Muscle of back (tissue), 11 donors: ENCODE results near the gene LYPD6. TPM values are rescaled to one million over a fixed set of nuclear protein-coding genes. Genes with fewer than 3 reads are reported as not detected.
A peak's percentile ranks its signal among the peaks of the same experiment; 100 is the strongest.
"Not testable (repeated sequence)": the region's sequence is repeated elsewhere in the genome, so short reads cannot be mapped to it uniquely, and the experiment has no call there.

Experiments used
- DNase-seq, 3 donors: peaks; one replicate each; pipeline versions ENCODE4 v3.0.0 to v3.0.0-alpha.2; 2013
- polyA plus RNA-seq, 10 donors: library from polyadenylated mRNA; unstranded; fragments of 120-200 nt; gene quantifications; one replicate each; pipeline ENCODE4 v1.2.1, GENCODE V29; 2013; ENCODE audit not compliant: insufficient read length in 10 of 10

Gene LYPD6
- polyA plus RNA-seq, 10 donors = 2.0 to 8.9 (median 2.4) TPM

DNA sequence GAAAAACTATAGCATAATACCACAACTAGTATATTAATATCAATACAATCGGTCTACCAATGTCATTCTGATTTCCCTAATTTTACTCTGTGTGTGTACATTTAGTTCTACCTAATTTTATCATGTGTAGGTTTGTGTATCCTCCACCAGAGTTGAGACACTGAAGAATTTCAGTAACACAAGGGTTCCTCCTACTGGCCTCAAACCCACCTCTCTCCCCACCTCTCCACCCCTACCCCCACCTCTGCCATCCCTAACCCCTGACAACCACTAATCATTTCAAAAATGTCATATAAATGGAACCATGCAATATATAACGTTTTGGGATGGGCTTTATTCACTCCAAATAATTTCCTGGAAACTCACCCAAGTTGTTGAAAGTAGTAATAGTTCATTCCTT lies 117.9 kb downstream of the LYPD6 start:
- DNase-seq = no peak

DNA sequence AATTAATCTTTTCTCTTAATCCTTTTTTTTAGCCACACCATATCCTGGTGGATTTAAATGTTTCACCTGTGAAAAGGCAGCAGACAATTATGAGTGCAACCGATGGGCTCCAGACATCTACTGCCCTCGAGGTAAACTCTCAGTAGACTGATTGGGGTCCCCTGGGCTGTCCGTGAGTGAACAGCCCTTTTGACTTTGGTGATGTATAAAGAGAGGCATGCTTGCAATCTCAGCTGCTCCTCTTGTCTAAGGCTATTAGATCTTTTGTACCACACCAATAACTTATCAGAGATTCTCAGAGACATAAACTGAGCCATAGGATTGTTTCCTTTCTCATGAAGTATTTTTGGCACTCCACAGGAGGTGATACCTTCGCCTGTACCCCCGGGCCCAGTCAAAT lies 118.6 kb downstream of the LYPD6 start:
- DNase-seq = no peak

DNA sequence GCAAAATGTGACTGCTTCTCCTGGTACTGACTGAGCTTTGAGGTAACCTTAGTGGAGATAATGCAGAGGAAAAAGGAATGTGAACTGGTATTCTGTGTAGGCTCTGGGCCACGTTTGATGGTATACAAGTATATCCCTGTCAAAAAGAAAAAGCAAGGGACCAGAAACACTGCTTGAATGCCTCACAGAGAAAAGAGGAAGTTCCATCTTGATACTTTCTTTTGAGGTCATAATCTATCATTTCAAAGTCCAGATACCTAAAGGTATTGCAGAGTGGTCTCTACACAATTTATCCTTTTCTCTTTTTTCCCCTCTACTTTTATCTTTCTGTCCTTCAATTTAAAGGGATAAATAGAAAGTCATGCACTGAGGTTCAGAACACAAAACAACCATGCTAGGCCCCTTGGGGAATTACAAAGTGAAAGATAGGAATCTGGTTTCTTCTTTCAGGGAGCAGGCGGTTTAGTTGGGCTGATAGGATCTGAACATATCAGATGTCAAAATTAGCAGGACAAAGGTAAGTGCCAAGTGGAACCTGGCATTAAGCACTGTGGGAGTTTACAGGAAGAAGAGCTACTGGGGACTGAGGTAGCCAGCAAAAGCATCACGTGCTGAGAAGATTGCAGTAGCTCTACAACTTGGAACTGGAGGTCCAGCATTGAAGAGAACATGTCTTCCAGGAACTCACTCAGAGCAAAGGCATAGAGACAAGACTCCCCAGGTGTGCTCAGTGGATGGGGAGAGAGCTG lies 121.2 kb downstream of the LYPD6 start:
- DNase-seq = no peak

DNA sequence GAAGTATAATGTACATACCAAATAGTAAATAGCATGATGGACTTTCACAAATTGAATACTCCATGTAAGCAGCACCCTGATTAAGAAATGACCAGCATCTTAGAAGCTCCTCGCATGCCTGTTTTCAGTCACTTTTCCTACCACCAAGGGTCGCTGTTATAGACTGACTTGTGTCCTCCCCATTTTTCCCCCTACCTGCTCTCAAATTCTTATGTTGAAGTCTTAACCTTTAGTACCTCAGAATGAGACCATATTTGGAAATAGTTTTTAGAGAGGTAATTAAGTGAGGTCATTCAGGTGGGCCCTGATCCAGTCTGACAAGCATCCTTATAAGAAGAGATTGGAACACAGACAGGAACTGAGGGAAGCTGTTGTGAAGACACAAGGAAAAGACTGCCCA lies 125.9 kb downstream of the LYPD6 start:
- DNase-seq = no peak

DNA sequence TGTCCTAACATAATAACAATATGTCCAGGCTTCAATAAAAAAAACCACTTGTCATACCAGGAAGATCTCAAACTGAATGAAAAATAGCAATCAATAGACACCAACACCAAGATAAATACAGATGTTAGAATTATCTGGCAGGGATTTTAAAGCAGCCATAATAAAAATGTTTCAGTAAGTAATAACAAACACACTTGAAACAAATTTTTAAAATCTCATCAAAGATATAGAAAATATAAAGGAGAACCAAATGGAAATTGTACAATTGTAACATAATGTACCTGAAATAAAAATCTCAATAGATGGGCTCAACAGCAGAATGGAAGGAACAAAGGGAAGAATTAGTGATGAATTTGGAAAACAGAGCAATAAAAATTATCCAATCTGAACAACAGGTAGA lies 128.1 kb downstream of the LYPD6 start:
- no peak for DNase-seq

DNA sequence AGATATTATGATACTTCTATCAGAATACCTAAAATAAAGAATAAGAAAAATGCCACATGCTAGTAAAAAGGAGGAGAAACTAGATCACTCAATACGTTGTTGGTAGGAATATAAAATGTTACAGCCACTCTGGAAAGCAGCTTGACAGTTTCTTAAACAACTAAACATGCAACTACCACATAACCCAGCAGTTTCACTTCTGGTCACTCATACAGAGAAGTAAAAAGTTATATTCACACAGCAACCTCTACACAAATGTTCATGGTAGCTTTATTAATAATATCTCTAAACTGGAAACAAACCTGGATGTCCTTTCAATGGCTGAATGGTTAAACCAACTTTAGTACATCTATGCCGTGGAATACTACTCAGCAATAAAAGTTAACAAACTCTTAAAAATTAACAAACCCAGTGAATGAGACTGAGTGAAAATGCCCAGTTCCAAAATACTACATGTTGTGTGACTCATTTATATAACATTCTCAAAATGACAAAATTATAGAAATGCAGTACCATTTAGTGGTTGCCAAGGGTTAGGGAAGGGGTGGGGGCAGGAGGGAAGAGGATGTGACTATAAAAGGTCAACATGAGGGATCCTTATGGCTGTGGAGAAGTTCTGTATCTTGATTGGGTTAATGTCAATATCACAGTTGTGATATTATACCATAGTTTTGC lies 133.1 kb downstream of the LYPD6 start:
- DNase-seq = no peak

DNA sequence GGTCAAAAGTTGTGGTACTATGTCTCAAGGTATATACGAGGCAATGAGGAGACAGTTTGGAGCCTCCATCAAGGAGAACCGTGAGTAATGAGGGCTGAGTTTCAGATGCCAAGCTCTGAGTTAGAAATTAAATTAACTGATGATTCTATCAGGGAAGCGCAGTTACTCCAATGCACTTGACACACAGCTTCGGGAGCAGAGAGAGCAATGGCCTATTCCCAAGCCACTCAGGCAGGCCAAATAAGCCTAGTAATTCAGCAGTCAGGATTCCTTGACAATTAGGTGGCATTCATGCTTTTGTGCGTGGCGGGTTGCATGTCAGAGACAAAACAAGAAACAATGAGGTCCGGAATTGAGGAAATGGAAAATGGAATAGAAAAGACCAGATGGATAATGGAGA lies 134.0 kb downstream of the LYPD6 start:
- DNase-seq = no peak

DNA sequence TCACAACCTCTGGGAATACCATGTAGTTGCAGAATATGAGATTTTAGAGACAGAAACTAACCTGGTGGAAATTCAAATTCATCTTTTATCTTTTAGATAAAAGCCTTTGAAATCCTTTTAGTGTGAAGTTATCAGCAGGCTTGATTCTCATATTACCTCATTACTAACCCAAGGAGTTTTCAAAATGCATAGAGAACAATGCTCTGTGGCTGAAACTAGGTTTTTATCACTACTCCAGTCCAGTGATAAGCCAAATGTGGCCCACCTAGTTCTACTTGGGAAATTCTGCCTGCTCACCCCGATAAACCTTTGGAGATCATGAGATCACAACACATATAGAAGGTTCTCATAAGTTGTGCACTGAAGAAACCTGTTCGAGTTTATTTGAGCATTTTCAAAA lies 135.5 kb downstream of the LYPD6 start:
- no peak for DNase-seq

DNA sequence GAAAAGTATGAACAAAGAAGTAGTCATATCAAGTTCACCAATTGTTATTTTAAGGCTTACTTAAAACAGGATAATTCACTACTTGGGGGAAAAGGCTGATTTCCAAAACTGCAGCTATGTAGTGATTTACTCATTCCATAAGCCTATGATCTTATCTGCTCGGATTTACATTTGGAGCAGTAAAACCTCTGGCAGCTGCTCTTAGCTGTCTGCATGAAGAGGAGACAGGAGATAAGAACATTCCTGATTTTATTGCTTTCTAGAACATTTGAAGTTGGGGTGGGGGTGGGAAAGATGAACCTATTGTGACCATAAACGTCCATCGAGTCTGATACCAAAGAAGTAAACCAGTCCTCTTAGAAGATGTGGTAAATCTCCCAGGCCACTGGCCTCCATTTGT lies 136.2 kb downstream of the LYPD6 start:
- DNase-seq = peak in 2 of 3 donors; percentile 20 to 44

DNA sequence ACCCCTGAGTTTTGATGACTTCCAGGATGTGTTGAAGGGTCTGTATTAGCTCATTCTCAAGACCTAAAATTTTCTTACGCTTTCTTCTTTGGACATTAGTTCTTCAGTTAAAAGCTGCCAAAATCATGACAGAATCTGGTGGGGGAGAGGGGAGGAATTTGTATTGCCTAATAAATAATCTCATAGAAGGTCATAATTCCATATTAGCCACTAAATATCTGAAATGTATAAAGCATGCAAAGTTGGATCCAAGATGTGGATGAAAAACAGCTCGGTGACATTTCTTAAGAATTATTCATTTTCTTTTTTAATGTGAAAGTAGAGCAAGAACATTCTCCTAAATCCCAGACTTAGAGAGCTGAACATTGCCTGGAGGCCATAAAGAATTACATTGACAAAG lies 137.0 kb downstream of the LYPD6 start:
- DNase-seq = peak in 2 of 3 donors; percentile 12 to 48

DNA sequence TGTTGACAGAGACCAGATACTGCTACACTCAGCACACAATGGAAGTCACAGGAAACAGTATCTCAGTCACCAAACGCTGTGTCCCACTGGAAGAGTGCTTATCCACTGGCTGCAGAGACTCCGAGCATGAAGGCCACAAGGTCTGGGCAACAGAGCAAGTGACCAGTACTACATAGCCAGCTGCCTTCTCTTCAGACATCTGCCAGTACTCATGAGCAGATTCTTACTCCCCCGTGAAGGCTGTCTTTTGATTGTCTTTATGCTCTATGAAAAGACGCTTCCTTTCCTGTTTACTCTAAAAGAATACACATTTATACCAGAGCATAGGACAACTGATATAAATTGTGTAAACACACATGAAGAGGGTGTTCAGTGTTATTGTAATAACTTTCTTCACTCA lies 138.2 kb downstream of the LYPD6 start:
- DNase-seq = no peak

DNA sequence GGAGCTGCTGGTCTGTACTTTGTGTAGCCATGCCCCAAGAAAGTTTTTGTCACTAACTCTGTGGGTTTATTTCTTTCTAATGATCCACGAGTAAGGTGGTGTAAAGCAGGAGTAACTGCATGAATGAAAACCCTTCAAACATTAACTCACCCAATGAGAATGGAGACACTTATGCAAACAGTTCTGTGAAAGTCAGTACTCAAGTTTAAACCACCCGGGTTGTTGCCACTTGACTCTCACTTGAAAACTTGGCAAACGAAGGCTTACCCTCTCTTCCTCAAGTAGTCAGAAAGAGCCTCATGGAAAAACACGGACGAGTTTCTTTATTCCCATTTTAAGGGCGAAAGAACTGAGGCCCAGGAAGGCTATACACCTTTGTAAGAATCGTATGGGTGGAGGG lies 139.7 kb downstream of the LYPD6 start:
- no peak for DNase-seq

DNA sequence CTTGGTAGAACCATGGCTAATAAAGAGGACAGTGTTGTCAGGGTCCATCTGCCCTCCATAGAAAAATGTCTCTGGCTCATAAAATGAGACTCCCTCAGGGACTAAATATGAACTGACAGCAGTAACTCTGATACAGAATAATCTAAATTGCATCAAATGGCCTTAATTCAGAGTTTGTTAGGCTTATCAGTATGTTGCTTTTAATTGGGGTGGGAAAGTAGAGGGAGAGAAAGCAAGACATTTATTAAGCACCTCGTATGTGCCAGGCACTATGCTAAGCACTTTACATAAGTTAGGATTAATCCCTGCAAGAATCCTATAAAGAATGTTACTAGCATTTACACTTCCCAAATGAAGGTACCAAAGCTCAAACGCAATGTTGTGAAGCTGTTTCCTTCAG lies 142.0 kb downstream of the LYPD6 start:
- no peak for DNase-seq

DNA sequence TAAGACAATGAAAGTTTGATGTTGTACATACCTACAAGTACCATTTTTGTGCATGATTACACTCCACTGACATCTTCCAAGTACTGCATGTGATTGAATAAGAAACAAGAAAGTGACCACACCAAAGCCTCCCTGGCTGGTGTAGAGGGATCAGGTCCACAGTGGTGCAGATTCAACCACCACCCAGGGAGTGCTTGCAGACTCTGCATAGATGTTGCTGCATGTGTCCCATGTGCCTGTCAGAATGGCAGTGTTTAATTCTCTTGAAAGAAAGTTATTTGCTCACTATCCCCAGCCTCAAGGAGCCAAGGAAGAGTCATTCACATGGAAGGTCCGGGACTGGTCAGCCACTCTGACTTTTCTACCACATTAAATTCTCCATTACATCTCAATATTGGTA lies 142.7 kb downstream of the LYPD6 start:
- no peak for DNase-seq

DNA sequence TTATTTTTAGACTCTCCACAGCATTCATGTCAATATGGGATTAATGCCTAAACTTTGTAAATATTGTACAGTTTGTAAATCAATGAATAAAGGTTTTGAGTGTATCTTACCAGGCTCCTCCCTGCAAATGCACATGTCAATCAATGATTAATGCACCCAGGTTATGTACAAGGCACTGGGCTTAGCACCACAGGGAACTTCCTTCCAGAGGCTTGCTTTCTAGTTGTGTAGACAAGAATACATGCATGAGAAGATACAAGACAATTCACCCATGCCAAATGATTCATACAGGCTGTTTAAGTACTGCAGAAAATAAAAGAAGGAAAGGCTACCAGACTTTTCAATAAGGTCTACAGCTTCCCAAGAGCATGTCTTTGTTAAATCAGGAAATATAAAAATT lies 143.1 kb downstream of the LYPD6 start:
- DNase-seq = no peak

DNA sequence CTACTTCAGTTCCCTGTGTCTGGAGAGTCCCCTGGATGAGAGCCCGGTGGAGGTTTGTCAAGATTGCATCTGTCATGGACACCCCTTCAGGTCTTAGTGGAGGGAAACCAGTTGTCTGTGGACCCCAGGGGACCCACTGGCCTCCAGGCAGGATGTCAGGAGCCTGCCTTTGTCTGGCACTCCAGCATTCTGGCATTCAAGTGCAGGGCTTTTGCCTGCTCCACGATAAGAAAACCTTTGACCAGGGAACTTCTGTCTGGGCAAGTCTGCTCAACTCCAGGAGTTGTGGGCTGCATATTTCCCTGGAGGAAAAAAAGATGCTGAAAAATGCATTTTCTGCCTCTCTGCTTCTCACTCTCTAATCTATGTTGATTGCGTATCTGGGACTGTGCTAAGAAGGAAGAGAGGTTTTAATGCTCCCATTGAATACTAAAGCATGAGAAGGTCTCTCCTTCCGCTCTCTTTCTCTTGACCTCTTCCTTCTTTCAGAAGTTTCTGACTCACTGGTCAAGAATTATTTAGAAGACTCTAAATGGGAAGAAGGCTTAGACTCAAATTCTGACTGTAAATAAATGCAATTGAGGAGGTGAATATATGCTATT lies 152.7 kb downstream of the LYPD6 start:
- DNase-seq = no peak

DNA sequence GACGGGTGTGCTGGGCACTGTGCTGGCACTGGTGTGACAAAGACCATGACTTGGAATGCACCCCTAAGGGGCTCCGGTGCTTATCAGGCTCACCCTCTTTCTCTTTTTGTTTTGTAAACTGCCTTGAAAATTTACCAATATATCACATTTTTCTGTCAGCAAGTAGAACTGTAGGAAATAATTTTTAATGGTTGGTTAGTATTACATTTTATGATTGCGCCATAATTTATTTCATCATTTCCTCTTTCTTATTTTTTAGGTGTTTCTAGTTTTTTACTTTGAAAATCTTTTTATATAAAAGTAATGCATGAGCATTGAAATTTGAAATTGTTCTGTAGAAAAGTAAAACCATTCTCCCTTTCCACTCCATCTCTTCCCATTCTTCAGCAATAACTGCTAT lies 156.3 kb downstream of the LYPD6 start:
- DNase-seq = no peak

DNA sequence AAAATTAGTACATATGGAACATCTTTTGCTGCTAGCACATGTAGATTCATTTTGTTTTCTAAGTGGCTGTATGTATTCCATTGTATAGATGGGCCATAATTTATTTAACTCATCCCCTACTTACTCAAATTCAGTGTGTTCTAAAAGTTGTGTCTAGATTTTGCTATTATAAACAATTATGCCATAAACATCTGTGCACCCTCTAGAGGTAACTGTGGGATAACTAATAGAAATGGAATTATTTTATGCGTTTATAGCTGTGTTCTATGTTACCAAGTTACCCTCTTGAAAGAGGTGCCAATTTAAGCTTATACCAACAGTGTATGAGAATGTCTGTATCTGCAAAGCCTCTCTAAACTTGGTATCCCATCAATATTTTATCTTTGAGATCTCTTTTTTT lies 156.8 kb downstream of the LYPD6 start:
- DNase-seq = no peak

DNA sequence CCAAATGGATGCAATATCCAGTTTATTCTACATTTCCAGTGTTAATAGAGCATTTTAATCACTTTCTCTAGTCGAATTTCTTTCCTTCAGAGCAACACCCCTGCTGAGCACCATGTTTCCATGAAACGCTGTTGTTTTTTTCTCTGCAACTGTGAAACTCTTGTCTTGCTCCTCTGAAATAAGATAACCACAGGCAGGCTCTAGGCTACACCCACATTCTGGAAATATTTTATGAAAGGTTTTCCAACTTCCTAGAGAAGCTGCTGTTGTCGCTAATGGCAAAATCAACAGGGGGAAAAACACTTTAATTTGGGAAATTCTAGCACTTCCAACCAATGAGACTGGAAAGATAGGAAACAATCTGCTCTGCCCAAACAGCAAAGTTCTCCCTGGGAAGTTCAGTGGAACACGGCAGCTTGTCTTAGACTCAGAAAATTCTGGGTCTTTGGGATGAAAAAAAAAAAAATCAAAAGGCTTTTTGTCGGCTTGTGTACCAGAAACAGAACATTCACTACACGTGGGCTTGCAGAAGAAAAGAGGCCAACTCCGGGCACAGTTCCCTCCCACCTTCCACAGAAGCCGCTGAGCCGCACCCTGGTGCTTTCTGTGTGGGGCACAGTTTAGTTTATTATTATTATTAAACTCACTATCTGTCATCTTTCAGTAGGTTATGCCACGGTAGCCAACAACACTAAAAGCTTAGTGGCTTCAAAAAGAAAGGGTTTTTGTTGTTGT lies 158.5 kb downstream of the LYPD6 start:
- no peak for DNase-seq

DNA sequence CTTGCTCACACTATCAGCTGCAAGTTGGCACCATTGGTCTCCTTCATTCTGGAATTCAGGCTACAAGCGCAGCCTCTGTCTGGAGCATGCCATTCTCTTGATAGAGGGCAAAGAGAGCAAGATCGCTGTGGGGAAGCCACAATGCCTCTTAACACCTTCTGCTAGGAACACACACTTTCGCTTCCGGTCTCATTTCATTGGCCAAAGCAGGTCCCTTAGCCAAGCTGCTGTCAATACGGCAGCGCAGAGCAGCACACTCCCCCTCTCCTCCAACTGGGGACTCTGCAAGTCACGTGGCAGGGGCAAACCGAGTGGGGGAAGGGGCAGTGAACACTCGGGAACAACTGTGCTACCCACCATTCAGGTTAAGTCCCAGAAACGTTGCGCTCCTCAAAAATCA lies 159.1 kb downstream of the LYPD6 start:
- DNase-seq = no peak

DNA sequence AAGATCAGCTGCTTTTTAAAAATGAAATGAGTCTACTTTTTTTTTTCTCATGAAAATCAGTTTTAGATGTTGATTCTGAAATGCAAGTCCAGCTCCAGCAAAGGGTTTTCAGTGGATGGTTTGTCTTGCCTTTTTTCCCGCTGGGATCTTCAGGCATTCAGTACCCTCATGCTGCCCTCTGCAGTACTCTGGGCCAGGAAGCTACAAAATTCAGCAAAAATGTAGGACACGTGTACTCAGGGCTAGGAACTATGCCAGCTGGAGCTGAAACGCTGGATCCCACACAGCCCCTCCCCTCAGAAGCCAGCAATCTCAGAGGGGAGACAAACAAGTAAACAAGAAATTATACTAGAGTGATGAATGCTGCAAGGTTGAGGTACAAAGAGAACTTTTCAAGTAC lies 159.9 kb downstream of the LYPD6 start:
- peak; percentile 7 to 38 (median 18) for DNase-seq

DNA sequence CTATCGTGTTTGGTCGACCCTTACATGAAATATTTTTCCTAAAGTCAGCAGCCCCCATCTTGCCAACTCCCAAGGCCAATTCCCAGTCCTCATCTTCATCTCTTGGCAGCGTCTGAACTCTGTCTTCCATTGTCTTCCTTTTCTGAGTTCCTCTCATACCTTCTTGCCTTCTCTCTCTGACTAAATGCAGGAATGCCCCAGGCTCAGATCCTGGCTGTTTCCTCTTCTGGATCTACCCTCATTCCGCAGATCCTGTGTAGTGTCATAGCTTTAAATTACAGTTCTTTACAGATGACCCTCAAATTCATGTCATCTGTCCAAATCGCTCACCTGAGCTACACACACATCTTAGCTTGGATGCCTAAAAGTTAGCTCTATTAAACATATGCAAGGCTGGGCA lies 162.5 kb downstream of the LYPD6 start:
- no peak for DNase-seq

DNA sequence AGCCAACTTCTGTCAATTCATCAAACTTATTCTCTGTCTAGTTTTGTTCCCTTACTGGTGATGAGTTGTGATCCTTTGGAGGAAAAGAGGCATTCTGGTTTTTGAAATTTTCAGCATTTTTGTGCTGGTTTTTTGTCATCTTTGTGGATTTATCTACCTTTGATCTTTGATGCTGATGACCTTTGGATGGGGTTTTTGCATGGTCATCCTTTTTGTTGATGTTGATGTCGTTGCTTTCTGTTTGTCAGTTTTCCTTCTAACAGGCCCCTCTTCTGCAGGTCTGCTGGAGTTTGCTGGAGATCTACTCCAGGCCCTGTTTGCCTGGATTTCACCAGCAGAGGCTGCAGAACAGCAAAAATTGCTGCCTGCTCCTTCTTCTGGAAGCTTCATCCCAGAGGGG lies 168.8 kb downstream of the LYPD6 start:
- DNase-seq = not testable (repeated sequence)
